Activated naive CD4-positive, alpha-beta T cell treated with Interleukin-2 at 50 U/mL for 16 hours (primary cell): Measurements from ENCODE around the gene DZIP1L.

Experiments
- DNase-seq: peaks from one replicate; pipeline ENCODE4 v3.0.0-alpha.2; 2020

The DZIP1L gene

DNA sequence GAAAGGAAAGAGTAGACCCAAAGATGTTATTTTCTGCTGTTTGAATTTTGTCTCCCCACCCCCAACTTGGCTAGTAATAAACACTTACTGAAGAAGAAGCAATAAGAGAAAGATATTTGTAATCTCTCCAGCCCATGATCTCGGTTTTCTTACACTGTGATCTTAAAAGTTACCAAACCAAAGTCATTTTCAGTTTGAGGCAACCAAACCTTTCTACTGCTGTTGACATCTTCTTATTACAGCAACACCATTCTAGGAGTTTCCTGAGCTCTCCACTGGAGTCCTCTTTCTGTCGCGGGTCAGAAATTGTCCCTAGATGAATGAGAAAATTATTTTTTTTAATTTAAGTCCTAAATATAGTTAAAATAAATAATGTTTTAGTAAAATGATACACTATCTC is 83.9 kb downstream of the DZIP1L start:
- no peak for DNase-seq

DNA sequence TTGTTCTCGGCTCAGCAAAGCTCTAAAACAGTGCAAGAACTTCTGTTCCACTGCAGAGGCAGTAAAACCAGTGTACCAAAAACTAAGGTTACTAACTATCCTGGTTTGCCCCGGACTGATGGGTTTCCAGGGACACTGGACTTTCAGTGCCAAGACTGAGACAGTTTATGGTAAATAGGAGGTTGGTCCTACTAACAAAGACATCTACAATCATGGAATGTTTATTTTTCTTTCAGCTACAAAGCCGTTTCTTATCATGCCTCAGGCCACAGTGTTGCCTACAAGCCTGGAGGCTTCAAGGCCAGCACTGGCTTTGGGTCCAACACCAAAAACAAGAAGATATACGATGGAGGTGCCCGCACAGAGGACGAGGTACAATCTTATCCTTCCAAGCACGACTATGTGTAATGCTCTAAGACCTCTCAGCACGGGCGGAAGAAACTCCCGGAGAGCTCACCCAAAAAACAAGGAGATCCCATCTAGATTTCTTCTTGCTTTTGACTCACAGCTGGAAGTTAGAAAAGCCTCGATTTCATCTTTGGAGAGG is 84.6 kb downstream of the DZIP1L start:
- no peak for DNase-seq

DNA sequence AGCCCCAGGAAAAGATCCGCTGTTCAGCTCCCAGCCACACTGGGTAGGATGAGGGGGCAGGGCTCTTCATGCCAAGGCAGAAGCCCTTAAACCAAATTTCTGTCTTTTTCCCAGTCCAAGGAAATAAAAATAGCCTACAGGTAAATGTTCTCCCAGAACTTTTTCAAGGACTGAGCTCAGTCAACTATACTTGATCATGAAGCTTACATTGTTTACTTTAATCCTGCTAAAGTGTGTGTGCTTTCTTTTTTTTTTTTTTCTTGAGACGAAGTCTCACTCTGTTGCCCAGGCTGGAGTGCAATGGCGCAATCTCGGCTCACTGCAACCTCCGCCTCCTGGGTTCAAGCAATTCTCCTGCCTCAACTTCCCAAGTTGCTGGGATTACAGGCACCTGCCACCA is 87.6 kb downstream of the DZIP1L start:
- no peak for DNase-seq

DNA sequence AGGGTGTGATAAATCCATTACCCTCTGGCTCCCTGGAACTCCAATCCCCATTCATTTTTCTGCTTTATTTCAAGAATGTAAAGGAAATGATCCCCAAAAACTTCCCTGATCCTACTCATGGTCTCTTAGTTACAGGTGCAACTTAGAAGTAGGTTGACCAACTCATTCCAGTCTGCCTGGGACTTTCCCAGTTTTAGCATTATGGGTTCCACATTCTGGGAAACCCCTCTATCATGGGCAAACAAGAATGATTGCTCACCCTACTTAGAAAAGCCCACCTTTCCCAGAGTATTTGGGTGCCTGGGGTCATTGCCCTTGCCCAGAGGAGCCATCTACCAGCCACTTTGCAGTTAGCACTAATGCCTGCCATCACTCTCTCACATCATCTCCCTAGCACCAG is 89.9 kb downstream of the DZIP1L start:
- no peak for DNase-seq

DNA sequence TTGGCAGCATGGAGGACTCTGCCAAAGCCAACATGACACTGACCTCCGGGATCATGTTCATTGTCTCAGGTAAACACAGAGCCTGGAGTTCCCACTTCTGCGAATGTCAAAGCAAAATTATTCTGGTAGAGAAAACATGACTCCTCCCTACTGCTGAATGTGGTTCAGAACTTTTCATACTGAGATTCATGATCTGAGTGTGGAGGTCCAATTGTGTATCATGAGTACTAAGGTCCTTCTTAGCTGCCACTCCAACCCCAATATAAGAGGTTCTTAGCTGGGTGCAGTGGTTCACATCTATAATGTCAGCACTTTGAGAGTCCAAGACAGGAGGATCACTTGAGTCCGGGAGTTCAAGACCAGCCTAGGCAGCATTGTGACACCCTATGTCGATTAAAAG is 91.7 kb downstream of the DZIP1L start:
- DNase-seq: no peak

DNA sequence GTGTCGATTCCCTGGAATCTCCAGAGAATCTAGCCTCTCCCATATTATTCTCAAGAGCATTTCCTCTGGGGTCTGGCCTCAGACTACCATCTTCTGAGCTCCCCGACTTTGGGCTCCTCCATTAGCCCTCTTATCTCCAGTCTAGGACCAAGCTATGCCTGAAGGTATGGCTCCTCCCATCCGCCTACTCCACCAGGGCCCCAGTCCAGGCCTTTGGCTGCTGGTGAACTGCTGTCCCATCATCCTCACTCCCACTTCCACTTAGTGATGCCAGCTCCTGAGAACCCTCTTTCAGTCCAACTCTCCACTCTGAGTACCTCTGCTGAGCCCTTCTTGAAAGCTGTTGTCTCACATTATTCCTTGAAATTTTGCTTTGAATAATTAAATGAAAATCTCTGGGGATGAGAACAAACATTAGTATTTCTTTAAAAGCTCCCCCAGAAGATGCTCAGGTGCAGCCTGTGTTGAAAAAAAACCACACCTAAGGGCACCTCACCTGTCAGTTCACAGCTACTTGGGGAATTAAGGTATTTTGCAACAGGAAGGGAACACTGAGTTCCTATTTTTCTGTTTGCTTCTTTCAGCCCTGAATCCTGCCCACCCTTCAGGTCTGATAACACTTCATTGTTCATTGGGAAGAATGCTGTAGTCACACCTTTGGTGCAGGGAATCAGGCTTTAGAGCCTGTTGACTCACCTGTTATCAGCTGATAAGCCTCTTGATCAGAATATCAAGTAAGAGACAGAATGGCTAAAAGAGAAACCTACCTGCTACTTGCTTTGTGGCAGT is 95.9 kb downstream of the DZIP1L start:
- DNase-seq: no peak

DNA sequence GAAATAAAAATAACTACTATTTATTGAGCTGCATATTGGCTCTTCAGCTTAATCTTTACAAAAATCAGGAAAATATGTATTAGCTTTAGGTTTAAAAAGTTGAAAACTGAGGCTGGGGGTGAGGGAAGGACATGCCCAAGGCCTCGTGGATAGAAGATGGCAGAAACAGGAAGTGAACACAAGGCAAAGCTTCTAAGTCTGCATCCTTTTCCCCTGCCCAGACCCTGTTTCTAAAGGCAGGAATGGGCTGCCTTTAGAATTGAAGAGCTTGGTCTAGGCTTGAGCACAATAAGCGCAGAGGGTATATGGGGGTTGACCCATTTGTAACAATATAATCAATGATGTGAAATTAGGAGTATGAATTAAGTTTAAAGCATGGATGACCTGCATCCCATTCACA is 99.3 kb downstream of the DZIP1L start:
- no peak for DNase-seq

DNA sequence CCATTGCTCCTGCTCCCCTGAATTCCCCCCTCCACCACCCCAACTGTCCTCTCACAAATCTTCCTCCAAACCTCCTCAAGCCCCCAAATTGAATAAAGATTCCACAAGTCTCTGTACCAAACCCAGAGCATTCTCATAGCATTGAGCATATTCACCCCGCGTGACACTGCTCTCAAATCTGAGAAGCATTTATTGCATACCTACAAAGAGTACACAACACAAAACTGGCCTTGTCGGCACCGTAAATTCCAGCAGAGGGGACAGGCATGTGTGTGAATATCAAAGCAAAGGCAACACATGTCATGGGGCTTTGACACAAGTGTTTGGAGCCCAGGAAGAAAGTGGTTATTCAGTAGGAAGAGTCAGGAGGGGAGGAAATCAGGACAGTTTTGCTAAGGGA is 102.9 kb downstream of the DZIP1L start:
- DNase-seq: no peak
